Measurements from ENCODE around the gene FNBP1L.

FNBP1L gene

DNA sequence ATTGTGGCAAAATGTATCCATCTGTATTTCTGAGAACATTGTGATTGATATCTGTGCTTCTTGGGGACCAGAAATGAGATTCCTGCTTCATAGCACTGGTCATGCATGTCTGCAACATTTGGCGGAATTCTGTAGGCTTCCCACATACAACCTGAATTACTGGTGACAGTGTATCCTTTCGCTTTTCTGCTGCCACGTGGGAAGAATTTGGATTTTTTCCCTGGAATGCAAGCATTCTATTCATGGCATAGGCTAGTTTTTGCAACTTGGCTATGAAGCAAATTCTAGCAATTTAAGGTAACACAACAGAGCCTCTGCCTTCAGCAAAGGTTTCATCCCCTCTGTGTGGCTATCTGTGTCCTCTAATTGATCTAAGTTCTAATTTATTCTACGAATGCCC lies 147.8 kb downstream of the FNBP1L start:
- DNase-seq: no peak

DNA sequence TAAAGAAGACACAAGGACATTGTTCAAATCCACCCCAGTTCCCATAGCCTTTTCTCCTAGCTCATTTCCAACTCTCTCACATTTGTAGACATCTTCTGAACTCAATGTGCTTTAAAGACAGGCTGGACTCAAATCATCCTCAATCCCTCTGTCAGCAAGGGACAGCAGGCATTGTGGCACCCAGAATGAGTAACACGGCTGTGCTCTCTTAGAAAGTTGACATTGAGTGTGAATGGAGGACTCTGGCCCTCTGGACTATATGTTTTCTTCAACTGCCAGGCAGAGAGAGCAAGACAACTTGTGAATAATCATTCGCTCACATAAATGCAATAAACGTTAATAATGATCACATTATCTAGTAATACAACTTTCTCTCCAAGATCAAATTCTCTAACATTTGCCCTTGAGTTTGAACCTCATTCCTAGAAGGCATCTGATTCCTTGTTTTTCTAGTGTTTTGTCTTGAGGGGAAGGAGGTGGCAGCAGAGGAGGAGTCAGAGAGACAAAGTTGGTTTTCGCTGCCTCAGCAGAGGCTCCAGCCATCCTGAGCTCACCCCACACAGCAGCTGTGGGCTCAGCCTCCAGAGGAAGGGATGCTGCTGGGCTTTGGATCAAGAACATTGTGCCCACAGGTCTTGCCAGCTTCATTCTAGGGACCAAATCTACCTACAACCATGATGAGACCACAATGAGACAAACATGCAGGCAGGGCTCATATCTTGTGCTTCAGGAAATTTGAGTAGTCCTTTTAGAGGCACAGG lies 148.6 kb downstream of the FNBP1L start:
- DNase-seq: no peak

DNA sequence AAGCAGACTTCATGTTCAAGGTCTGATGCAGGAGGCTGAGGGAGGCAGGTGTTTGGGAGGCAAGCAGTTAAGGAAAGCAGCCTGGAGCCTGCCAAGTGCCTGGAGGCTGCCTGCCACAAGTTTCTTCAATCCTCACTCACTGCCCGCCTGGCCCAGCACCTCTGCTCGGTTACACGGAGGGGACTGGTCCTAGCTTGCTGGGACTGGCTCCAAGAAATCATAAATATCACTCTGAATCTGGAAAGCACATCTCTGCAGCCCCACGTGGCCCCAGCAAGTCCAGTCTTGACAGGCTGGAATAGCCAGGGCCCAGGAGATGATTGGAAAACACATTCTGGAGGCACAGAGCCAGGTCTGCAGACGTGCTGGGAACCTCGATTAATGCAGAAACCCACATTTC lies 149.8 kb downstream of the FNBP1L start:
- DNase-seq: no peak

DNA sequence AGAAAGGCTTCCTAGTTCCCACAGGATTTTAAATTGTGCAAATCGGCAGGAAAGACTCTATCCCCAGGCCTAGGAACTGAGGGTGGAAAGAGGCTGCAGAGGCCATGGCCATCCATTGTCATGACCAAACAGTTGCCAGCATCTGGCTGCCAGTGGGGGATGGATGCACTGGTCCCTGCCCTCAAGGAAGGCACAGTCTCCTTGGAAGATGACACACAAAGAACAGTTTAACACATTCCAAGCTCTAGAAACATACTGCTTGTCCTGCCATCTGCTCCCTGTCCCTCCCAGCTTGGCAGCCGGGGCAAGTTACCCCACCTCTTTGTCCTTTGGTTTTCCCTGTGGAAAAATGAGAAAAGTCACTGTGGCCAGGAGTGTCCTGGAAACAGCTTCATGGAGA lies 150.5 kb downstream of the FNBP1L start:
- no peak for DNase-seq

DNA sequence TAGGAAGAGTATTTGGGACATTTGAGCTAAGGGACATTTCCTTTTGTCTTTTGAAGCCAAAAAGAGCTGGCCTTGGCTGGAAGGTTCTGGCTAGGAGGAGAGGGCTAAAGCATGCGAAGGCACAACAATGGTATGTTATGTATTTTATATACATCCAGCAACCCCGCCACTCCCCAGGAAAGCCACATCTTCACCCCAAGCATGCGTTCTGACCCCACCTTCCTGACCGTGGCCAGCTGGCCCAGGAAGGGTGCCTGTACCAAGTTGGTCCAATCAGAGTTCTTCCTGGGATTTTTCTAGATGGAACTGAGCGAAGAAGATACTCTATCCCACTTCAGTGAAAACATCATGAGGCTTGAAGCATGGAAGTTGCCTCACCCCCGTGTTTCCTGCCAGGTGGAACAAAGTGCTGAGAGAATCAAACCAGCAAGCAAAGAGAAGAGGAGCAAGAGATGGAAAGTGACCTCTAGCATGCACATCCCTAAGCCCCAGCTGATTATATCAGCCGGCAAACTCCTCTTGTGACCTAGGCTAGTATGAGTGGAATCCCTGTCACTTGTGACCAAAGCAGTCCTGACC lies 151.0 kb downstream of the FNBP1L start:
- no peak for DNase-seq

DNA sequence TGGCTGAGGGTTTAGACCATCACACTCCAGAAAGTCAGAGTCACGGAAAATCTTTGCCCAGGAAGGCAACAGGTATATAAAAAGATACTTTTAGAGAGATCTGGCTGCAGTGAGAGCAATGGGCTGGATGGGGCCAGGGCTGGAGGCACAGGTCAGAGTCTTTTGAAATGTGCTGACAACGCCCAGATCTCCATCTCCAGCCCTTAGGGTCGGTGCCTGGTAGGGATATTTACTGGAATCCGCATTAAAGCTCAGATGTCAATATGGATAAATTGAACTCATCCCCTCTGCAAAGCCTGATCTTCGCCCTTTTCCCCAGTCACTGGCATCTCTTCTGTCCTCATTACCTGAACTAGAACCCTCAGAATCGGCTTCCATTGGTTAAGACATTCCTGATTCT lies 151.6 kb downstream of the FNBP1L start:
- no peak for DNase-seq

DNA sequence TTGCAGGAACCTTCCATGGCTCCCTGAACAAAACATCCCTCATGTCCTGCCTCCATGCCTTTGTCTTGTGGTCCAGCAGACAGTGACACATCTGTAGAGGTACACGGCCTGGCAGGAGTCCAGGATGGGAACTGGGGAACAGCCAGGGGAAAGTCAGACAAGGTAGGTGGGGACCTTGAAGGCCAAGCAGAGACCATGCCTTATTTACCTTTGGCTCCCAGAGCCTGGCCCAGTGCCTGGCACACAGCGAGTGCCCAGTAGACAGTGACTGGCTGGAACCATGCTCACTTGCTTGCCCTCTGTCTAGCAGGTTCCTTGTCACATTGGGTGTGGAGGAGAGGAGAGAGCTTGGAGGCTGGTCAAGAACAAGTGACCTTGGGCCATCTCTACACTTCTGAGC lies 152.7 kb downstream of the FNBP1L start:
- DNase-seq: no peak

DNA sequence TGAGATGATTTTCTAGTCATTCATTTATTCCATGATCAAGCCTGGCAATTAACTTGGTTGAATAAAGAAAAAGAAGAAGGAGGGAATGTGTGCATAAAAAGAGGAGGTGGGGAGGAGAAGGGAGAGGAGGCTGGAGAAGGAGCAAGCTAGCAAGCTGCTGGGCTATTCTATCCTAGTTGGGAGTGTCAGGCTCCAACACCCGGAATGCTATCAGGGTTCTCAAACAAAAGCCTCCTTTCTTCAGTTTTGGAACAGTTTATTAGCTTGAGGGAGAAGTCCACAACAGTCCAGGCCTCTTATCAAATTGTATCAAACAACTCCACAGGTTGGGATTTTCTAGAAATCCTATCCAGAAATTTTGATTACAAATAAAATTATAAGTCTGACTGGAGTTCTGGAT lies 153.8 kb downstream of the FNBP1L start:
- DNase-seq: no peak

DNA sequence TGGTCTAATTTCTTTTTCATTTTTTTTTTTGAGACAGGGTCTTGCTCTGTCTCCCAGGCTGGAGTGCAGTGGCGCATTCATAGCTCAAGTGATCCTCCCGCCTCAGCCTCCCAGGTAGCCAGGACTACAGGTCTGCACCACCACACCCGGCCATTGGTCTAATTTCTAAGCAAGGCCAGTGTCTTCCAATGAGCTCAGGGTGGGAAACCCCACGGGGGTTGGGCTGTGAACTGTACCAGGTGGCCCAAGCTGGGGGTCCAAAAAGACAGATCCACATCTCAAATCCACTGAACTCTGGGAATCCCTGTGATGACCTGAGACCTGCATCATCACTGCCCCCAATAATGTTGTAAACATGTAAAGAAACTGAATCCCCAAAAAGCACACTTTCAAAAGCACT lies 154.2 kb downstream of the FNBP1L start:
- no peak for DNase-seq

DNA sequence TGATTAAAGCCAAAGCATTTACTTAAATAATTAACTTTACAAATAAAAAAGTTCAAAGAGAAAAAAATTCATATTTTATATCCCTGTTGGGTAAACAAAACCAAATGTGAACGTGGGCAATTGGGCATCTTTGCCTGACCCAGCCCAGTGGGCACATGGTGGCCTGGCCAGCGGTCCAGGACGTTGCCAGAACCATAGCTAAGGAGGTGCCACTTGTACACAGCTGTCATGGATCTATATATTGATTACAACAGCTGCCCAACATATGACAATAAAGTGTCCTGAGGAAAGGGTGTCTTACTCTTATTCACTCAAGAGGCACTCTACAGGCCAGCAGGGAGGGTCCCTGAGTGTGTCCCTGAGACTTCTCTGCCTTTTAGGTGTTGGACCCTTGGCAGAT lies 155.2 kb downstream of the FNBP1L start:
- DNase-seq: no peak

DNA sequence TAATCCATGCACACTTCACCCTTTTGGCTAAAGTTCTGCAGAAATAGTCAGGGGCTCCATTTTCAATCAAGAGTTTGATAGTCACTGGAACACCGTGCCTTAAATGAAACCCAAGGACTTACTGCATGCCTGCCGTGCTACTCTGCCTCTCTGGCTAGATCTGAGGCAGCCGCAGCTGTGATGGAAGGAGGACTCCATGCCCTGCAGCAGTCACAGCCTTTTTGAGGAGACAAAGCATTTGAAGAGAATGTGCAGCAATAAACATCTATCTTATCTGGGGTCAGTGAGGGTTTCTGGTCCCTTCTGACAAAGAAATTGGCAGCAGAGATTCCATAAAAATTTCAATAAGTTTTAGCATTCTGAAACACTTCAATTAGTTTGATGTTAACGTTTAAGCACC lies 155.7 kb downstream of the FNBP1L start:
- peak; percentile 80 for DNase-seq

Data from islet precursor cell (in vitro differentiated cells).